HCT116 (cell line): Measurements from ENCODE around the gene CAMK2G.

Source experiments
- CBX3 ChIP-seq: IDR thresholded peaks from 2 replicates; pipeline ENCODE4 v1.6.1; 2012; ENCODE audit warnings: low read depth
- POLR2A ChIP-seq: IDR thresholded peaks from 2 replicates; pipeline ENCODE4 v1.7.0; 2011; ENCODE audit warnings: borderline replicate concordance; ENCODE audit not compliant: insufficient read depth, insufficient read length; ENCODE audit errors: extremely low read depth
- POLR2AphosphoS5 ChIP-seq: IDR thresholded peaks from 2 replicates; pipeline ENCODE4 v1.6.1; 2011; ENCODE audit warnings: mild to moderate bottlenecking, low read depth, low read length, moderate library complexity
- YY1 ChIP-seq: IDR thresholded peaks from 2 replicates; pipeline ENCODE4 v1.6.1; 2011; ENCODE audit warnings: low read length, low read depth, moderate library complexity, mild to moderate bottlenecking; ENCODE audit not compliant: insufficient replicate concordance; ENCODE audit errors: extremely low read depth
- TF ChIP-seq, protein P1 (sequence below): IDR thresholded peaks from 2 replicates; pipeline ENCODE4 v1.6.1; 2012; ENCODE audit warnings: low read depth
- TF ChIP-seq, protein P2 (sequence below), 3 experiments: fragments of 200-600 bp in 1 of 3; sonication (generic) in 1 of 3; IDR thresholded peaks in 2 of 3; conservative IDR thresholded peaks in 1 of 3; 2 replicates each; pipeline ENCODE4 v1.5.1; 2012 to 2017; ENCODE audit warnings: low read depth in 2 of 3, low read length in 2 of 3, antibody characterized with exemption in 1 of 3, borderline replicate concordance in 1 of 3, control low read depth in 1 of 3, mild to moderate bottlenecking in 1 of 3, mixed read lengths in 1 of 3, mixed run types in 1 of 3, moderate library complexity in 1 of 3; ENCODE audit not compliant: insufficient read depth in 1 of 3

DNA sequence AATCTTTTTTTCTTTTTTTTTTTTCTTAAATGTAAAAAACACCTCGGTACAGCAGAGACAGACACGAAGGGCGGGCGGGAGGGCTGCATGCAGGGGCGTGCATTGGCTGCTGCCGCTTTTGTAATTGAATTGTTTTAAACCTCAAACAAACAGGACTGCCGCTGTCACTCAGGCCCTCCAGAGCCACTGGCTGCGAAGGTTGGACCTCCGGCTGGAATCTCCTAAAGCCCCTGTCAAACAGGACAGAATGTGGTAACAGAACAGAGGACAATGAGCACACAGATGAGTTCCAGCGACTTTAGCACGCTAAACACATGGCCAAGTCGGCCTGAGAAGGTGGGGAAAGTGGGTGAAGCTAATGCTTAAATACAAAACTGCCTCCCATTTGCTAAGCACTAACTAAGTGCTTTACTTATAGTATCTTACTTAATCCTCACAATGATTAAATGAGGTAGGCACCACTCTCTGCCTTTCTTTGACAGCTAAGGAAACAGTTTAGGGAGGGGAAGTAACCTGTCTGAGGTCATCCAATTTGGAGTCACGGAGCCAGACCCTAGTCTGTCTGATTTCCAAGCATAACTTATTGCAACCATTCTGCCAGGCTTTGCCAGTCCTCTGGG is 60.0 kb downstream of the CAMK2G start:
- TF ChIP-seq POLR2A (no peak), POLR2AphosphoS5 (no peak), YY1 (no peak), CBX3 (no peak)
- TF ChIP-seq, protein P1, sequence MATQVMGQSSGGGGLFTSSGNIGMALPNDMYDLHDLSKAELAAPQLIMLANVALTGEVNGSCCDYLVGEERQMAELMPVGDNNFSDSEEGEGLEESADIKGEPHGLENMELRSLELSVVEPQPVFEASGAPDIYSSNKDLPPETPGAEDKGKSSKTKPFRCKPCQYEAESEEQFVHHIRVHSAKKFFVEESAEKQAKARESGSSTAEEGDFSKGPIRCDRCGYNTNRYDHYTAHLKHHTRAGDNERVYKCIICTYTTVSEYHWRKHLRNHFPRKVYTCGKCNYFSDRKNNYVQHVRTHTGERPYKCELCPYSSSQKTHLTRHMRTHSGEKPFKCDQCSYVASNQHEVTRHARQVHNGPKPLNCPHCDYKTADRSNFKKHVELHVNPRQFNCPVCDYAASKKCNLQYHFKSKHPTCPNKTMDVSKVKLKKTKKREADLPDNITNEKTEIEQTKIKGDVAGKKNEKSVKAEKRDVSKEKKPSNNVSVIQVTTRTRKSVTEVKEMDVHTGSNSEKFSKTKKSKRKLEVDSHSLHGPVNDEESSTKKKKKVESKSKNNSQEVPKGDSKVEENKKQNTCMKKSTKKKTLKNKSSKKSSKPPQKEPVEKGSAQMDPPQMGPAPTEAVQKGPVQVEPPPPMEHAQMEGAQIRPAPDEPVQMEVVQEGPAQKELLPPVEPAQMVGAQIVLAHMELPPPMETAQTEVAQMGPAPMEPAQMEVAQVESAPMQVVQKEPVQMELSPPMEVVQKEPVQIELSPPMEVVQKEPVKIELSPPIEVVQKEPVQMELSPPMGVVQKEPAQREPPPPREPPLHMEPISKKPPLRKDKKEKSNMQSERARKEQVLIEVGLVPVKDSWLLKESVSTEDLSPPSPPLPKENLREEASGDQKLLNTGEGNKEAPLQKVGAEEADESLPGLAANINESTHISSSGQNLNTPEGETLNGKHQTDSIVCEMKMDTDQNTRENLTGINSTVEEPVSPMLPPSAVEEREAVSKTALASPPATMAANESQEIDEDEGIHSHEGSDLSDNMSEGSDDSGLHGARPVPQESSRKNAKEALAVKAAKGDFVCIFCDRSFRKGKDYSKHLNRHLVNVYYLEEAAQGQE = no peak
- TF ChIP-seq, protein P2, sequence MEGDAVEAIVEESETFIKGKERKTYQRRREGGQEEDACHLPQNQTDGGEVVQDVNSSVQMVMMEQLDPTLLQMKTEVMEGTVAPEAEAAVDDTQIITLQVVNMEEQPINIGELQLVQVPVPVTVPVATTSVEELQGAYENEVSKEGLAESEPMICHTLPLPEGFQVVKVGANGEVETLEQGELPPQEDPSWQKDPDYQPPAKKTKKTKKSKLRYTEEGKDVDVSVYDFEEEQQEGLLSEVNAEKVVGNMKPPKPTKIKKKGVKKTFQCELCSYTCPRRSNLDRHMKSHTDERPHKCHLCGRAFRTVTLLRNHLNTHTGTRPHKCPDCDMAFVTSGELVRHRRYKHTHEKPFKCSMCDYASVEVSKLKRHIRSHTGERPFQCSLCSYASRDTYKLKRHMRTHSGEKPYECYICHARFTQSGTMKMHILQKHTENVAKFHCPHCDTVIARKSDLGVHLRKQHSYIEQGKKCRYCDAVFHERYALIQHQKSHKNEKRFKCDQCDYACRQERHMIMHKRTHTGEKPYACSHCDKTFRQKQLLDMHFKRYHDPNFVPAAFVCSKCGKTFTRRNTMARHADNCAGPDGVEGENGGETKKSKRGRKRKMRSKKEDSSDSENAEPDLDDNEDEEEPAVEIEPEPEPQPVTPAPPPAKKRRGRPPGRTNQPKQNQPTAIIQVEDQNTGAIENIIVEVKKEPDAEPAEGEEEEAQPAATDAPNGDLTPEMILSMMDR (IDR thresholded peaks at IDR 0.05 in 2 of 3, conservative IDR thresholded peaks at IDR 0.05 in 1 of 3; ENCODE audit: borderline replicate concordance in 1 of 3, insufficient read depth in 1 of 3, low read depth in 2 of 3, low read length in 2 of 3) = no peak
